Hippocampal formation (tissue), 2 donors: ENCODE measurements around the gene RNF115.
"Not testable (repeated sequence)": the region's sequence is repeated elsewhere in the genome, so short reads cannot be mapped to it uniquely, and the experiment has no call there.

Source experiments
- DNase-seq, 2 donors: peaks; one replicate each; lab custom pipeline; 2025; lab: John Stamatoyannopoulos, UW

The RNF115 gene

DNA sequence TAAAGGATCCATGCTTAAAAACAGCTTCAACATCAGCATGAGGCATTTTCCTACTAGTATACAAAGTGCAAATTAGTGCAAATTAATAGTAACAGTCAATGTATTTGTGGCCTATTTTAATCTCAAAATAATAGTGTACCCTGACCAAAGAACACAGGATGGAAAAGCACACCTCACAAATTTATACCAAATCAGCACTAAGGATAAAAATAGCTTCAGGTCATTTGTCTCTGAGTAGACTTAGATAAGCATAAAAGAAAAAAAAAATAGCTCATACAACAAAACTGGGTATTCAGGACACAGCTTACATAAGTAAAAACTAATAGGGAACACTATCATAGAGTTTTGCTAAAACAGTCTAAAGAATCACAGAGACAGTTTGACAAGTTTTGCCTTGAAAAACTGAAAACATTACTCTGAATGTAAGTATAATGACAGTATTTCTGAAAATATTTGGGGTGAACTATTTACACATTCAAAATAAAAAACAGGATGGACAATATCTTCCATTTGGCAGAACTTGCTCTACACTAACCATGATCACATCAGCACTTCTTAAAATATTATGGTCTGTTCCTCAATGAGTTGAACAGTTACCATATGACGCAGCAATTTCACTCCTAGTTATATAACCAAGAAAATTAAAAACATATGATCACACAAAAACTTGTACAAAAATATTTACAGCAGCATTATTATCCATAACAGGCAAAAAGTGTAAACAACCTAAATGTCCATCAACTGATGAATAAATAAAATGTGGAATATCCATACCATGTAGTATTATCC lies 46.3 kb downstream of the RNF115 start:
- DNase-seq: no peak

DNA sequence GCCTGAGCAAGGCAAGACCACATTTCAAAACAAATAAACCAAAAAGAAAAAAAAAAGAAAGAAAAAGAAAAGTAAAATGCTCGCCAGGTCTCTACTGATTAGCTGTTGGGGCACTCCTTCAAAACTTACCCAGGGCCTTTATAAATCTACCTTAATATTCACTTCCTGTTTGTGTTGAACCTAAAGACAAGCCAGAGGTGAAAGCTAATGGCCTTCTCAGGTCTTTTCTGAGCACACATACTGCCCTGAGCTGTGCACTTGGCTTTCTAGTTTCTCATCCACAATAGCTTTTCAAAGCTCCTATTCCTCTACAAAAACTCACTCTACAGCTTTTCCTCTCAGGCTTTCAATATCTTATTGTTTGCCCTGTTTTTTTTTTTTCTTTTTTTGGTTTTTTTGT lies 50.5 kb downstream of the RNF115 start:
- no peak for DNase-seq

DNA sequence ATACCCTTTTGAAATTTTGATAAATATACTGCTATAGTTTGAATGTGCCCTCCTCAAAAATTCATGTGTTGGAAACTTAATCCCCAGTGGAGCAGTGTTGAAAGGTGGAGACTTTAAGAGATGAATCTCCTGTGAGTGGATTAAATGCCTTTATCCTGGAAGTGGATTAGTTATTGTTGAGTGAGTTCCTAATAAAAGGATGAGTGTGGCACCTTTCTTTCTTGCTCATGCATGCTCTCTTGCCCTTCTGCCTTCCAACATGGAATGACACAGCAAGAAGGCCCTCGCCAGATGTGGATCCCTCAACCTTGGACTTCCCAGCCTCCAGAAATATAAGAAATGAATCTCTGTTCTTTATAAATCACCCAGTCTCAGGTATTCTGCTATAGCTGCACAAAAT lies 52.8 kb downstream of the RNF115 start:
- no peak for DNase-seq

DNA sequence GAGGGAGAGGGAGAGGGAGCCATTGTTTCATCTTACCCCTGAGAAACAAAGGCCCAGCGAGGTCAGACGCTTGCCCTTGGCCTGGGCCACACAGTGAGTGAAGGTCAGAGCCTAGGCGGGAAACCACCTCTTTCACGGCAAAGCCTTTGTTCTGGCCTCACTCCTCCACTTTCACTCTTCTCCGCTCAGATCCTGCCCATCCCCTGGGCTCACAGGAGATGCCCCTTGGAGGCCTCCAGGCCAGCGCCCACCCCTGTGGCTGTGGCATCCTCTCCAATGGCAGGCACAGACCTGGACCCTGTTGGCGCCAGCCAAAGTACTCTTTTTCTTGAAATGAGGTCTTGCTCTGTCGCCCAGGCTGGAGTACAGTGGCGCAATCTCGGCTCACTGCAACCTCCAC lies 55.9 kb downstream of the RNF115 start:
- DNase-seq: not testable (repeated sequence)

DNA sequence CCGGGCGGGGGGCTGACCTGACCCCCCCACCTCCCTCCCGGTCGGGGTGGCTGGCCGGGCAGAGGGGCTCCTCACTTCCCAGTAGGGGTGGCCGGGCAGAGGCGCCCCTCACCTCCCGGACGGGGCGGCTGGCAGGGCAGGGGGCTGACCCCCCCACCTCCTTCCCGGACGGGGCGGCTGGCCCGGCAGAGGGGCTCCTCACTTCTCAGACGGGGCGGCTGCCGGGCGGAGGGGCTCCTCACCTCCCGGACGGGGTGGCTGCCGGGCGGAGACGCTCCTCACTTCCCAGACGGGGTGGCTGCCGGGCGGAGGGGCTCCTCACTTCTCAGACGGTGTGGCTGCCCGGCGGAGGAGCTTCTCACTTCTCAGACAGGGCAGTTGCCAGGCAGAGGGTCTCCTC lies 57.0 kb downstream of the RNF115 start:
- not testable (repeated sequence) for DNase-seq

DNA sequence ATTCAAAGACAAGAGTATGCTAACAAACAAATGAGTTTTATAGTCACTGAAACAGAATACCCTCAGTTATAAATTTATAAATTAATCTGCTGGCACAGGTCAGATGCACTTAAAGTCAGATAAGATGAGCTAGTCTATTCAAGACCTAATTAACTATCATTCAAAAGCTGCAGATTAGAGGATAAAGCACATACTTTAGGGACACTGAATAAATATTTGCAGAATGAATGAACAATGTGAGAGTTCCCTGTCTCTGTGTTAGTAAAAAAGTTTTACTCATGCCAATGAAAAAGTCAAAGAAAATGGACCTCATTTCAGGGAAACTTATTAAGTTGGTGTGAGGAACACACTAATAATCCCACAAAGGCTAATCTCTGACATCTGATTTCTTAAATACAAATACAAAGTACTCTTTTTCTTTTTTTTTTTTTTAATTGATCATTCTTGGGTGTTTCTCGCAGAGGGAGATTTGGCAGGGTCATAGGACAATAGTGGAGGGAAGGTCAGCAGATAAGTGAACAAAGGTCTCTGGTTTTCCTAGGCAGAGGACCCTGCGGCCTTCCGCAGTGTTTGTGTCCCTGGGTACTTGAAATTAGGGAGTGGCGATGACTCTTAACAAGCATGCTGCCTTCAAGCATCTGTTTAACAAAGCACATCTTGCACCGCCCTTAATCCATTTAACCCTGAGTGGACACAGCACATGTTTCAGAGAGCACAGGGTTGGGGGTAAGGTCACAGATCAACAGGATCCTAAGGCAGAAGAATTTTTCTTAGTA lies 58.1 kb downstream of the RNF115 start:
- DNase-seq: not testable (repeated sequence)

DNA sequence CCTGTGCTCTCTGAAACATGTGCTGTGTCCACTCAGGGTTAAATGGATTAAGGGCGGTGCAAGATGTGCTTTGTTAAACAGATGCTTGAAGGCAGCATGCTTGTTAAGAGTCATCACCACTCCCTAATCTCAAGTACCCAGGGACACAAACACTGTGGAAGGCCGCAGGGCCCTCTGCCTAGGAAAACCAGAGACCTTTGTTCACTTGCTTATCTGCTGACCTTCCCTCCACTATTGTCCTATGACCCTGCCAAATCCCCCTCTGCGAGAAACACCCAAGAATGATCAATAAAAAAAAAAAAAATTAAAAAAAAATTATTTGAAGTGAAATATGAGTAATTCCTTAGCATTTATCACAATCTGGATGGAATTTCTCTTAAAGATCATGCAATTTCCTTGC lies 58.8 kb downstream of the RNF115 start:
- DNase-seq: not testable (repeated sequence)

DNA sequence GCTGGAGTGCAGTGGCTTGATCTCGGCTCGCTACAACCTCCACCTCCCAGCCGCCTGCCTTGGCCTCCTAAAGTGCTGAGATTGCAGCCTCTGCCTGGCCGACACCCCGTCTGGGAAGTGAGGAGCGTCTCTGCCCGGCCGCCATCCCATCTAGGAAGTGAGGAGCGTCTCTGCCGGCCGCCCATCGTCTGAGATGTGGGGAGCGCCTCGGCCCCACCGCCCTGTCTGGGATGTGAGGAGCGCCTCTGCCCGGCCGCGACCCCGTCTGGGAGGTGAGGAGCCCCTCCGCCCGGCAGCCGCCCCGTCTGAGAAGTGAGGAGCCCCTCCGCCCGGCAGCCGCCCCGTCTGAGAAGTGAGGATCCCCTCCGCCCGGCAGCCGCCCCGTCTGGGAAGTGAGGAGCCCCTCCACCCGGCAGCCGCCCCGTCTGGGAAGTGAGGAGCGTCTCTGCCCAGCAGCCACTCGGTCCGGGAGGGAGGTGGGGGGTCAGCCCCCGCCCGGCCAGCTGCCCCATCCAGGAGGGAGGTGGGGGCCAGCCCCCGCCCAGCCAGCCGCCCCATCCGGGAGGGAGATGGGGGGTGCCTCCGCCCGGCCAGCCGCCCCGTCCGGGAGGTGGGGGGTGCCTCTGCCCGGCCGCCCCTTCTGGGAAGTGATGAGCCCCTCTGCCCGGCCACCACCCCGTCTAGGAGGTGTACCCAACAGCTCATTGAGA lies 59.5 kb downstream of the RNF115 start:
- DNase-seq: not testable (repeated sequence)

DNA sequence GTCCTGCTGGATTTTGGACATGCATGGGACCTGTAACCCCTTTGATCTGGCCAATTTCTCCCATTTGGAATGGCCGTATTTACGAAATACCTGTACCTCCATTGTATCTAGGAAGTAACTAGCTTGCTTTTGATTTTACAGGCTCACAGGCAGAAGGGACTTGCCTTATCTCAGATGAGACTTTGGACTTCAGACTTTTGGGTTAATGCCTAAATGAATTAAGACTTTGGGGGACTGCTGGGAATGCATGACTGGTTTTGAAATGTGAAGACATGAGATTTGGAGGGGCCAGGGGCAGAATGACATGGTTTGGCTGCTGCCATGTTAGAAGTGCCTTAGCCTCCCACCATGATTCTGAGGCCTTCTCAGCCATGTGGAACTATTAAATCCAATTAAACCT lies 61.9 kb downstream of the RNF115 start:
- not testable (repeated sequence) for DNase-seq

DNA sequence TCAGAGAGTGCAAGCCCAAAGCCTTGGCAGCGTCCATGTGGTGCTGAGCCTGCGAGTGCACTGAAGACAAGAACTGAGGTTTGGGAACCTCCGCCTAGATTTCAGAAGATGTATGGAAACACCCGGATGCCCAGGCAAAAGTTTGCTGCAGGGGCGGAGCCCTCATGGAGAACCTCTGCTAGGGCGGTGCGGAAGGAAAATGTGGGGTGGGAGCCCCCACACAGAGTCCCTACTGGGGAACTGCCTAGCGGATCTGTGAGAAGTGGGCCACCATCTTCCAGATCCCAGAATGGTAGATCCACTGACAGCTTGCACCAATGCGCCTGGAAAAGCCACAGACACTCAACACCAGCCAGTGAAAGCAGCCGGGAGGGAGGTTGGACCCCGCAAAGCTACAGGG lies 62.4 kb downstream of the RNF115 start:
- not testable (repeated sequence) for DNase-seq

DNA sequence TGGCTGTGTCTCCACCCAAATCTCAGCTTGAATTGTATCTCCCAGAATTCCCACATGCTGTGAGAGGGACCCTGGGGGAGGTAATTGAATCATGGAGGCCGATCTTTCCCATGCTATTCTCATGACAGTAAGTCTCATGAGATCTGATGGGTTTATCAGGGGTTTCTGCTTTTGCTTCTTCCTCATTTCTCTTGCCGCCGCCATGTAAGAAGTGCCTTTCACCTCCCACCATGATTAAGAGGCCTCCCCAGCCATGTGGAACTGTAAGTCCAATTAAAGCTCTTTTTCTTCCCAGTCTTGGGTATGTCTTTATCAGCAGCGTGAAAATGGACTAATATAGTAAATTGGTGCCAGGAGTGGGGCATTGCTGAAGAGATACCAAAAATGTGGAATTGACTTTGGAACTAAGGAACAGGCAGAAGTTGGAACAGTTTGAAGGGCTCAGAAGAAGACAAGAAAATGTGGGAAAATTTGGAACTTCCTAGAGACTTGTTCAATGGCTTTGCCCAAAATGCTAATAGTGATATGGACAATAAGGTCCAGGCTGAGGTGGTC lies 63.4 kb downstream of the RNF115 start:
- not testable (repeated sequence) for DNase-seq

DNA sequence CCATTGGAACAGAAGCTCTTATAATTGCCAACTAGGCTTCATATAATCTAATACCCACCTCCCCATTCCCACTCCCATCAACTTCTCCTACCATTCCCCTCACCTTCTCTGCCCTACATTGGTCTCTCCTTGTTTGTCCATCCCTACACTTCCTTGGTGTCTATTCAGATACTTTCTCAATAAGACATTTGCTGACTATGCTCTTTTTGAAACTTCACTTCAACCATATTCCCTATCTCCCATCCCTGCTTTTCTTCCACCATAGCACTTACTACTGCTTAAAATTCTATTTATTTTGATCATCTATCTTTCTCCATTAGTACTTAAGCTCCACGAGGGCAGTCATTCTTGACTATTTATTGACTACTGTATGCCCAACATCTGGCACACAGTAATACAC lies 64.2 kb downstream of the RNF115 start:
- DNase-seq: no peak

DNA sequence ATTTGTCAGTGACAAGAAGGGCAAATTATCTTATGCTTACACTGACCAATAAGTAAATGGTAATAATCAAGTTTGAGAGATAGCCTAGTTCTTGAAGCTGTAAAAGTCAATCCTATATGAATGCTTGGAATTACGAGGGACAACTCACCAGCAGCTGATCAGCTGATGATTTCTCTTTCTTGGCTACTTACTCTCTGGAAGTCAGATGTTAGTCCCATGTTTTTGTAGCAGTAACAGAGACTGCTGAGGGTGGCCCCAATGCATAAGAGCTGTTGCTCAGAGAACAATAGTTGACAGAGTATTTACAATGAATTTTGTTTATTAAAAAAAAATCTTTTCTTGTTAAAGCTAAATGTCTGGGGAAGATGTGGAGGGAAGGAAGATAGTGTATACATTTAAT lies 65.3 kb downstream of the RNF115 start:
- no peak for DNase-seq

DNA sequence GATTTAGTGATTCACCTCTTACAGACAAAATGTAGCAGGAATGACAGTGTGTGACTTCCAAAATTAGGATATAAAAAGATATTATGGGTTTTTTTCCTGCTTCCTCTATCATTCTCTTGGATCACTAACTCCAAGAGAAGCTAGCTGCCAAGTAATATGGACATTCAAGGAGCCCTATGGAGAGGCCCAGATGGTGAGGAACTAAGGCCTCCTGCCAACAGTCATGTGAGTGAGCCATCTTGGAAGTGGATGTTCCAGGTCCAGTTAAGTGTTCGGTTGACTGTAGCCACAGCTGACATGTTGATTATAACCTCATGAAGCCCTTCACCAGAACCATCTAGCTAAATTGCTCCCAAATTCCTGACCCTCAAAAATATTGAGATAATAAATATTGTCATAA lies 65.8 kb downstream of the RNF115 start:
- no peak for DNase-seq

DNA sequence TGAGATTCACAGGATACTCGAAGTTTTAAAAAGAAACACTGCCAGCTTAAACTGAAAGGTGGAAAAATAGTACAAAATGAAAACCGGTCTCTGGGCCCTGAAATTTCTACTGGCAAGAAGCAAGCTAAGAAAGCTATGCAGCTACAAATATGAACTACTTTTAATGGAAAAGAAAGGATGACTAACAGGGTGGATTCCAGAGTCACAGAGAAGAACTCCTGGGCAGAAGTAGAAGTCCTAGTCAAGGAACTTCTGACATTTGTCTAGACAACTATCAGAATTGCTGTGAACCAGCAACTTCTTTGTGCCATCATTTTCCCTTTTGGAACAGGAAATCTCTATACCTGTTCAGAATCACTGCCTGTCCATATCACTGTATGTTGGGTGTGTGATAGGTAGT lies 66.5 kb downstream of the RNF115 start:
- DNase-seq: no peak

DNA sequence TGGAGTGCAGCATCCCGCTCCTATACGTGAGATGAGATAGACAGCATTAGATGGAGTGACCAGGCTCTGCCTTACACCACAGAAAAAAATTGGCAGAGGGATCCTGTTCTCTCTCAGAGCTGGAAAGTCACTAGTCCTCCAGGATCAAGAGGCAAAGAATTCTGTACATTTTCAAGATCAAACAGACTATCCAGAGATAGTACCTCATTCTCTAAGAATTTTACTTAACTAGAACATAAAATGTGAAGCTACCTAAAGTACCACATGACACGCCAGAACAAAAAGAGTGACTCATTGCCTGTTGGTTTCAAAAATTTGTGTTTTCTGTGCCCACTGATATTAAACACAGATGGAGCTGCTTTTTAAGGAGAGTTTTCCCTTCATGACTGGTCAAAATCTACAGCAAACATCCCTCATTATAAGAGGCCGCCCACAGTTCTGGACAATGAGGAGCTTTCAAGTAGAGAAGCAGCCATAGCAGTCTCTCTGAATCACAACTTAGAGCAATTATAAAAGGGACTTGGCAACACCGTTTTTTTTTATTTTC lies 72.3 kb downstream of the RNF115 start:
- DNase-seq: peak; percentile 16 to 72

DNA sequence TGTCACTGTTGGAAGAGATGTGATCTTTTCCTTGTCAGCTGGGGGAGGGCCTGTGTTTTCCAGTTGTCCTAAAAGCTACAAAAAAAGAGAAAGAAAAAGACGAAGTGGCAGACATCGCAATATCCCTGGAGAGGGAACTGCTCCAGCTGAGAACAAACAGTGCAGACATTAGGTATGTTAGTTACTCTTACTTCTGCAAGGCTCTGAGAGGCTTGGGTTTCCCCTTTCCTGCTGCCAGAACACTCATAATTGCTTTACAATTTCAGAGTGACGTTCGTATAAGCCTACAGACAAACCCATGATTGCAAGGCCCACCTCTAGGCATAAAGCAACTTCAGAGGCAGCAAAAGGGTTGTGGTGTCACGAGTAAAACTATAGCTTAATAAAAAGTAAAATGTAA lies 73.5 kb downstream of the RNF115 start:
- no peak for DNase-seq

DNA sequence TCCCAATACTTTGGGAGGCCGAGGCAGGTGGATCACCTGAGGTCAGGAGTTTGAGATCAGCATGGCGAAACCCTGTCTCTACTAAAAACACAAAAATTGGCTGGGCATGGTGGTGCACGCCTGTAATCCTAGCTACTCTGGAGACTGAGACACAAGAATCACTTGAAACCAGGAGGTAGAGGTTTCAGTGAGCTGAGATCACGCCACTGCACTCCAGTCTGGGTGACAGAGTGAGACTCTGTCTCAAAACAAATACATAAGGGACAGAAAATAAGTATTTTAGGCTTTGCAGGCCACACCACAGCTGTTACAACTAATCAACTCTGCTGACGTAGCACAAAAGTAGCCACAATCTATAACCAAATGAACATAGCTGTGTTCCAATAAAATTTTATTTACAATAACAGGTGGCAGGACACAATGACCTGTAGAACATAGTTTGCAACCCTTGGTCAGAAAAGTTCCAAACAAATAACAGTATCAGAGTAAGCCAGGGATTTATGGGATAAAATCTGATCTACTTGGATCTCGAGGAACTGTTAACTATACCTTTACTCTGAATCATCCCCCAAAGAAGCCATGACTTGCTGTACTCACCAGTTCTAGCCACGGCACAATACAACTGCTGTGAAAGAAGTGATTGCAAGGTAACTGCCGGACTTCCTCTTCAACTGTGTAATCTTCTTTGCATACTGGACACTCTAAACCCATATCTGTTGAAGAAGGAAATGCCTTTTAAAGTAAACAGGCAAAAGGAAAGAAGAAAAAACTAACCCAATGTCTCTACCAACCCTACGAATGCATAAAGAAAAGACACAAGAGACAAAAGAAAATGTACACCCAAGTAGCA lies 76.3 kb downstream of the RNF115 start:
- no peak for DNase-seq

DNA sequence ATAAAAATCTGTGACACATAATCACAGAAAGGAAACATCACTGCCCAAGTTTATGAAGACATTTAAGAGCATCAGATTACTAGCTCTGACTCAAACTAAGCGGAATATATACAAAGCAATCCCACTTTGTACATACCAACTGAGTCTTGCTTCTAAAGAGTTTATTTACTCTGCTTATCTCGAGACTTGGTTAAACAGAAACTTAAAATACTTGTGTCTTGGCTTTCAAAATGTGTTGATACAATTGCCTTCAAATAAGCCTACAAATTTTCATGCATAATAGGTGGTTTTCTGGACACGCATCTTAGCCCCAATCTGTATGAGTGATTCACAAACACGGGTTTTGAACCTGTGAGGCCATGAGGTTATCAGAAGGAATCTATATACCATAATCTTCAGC lies 83.6 kb downstream of the RNF115 start:
- DNase-seq: no peak

DNA sequence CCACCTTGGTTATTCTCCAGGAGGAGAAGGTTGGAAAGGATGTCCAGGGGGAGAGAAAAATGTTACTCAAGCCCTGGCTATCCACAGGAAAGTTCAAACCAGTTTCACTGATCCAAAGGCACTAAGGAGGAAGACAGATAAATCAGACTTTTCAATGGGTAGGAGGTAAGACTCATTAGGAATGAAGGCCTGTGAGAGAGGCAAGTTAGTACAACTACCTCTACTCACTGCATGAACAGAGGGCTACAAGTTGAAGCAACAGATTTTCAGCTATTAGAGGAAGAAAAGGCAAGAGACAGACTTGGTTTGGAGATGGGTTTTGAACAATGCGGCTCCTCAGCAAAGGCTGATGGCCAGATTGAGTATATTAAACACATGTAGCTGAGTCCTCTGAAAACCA lies 87.7 kb downstream of the RNF115 start:
- no peak for DNase-seq

DNA sequence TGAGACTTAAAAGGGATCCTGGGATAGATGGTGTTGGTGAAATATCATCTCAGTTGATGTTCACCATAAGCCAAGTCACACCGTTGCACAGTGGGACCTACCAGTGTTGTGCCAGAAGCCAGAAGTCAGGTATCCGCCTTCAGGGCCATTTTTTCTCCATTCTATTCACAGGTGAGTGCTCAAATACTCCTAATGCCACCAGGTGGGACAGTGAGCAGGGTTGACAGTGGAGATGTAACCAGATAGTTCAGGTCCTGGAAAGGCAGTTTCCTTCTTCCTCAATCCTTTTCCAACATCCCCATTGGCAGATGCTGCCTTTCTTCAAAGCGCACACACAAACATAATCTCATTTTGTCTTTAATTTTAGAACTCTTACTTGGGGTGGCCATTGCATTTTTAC lies 93.0 kb downstream of the RNF115 start:
- DNase-seq: no peak
